Activated CD4-positive, CD25-positive, alpha-beta regulatory T cell treated with anti-CD3 and anti-CD28 coated beads, Interleukin-2, amount 50 U/mL, for 72 hours (primary cell): ENCODE measurements around the gene E2F1.
"Not testable (repeated sequence)": the region's sequence is repeated elsewhere in the genome, so short reads cannot be mapped to it uniquely, and the experiment has no call there.

Source experiments
- DNase-seq: peaks from one replicate; pipeline ENCODE4 v3.0.0; 2021

E2F1 gene

DNA sequence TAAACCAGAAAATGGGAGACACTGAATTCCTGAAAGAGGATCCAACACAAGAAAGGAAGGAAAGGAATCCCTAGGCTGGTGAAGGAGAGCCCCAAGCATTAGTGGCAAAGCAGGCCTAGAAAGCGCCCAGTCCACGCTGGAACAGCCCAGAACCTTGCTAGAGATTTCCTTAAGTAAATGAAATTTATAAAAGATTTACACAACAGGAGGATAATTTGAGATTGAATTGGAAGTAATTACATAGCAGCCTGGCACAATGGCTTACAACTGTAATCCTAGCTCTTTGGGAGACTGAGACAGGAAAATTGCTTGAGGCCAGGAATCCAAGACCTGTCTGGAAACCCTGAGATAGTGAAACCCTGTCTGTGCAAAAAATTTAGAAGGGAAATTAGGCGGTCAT lies 50.8 kb downstream of the E2F1 start:
- DNase-seq, result no peak

- not testable (repeated sequence) for DNase-seq
Measured at GRCh38 chr20:33631910-33632309, 54.3 kb downstream of the E2F1 start.

DNA sequence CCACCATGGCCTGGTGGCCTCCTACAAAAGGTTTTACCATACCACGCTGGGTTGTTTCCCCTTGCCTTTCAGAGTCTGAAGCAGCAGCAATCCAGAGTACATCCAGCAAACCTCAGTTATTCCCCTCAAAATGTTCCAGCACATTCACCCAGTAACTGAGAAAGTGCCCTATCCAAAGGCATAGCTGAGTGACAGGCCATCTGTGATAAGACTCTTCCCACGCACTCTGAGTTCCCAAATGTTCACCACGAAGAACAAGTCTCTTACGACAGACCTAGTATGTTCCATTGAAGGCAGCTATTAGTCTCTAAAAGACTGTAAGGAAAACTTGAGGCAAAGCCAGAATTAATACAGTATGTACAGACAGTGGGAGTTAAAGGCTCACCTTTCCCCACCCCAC lies 55.7 kb downstream of the E2F1 start:
- DNase-seq, result no peak

DNA sequence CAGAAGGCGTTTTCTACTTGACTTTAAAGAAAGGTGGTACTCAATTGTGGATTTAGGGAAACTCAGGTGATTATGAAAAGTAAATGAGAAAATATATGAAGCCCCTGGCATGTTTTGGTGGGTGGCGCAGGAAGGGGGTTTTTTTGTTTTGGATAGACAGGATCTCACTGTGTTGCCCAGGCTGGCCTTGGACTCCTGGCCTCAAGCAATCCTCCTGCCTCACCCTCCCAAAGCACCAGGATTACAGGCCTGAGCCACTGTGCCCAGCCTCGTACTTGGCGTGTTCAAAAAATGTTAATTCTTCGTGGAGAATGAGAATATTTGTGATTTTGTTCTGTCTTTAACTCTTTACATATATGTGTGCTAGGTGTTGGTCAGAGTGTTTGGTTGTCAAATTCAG lies 56.2 kb downstream of the E2F1 start:
- no peak for DNase-seq

GRCh38 chr20:33629533-33629932 lies 56.7 kb downstream of the E2F1 start:
- DNase-seq, result no peak

DNA sequence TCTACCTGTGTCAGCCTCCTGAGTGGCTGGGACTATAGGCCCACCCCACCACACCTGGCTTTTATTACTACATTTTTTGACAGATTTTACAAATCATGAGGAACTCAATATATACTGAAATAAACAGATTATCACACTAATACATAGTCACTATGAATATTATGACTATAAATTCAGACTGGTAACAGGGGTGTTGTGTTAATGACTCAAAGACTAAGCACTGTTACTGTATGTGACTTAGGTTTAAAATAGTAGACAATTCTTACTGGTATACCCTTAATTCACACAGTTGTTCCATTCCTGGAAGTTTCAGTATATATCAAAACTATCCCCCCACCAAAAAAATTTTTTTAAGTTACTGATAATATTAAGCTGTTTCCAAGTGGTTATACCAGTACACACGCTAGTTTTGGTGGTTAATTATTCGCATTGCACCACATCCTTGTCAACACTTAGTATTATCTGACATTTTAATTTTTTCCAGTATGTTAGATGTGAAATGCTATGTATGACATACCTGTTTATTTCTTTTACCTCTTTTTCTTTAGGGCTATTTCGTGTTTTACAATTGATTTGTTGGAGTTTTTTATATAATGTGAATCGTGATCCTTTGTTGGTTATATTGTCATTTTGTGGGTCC lies 58.5 kb downstream of the E2F1 start:
- DNase-seq, result no peak

GRCh38 chr20:33626190-33626589 lies 60.0 kb downstream of the E2F1 start:
- no peak for DNase-seq
